ENCODE results near the gene NCAPH2. TPM values are rescaled to one million over a fixed set of nuclear protein-coding genes. Genes with fewer than 3 reads are reported as not detected.

NCAPH2 gene
- total and polyA plus RNA-seq, 2 of the 13 experiments (the other 11 are each of a cell fraction or from before 2014, with no cell fraction given) = 28.1 to 64.4 TPM

DNA sequence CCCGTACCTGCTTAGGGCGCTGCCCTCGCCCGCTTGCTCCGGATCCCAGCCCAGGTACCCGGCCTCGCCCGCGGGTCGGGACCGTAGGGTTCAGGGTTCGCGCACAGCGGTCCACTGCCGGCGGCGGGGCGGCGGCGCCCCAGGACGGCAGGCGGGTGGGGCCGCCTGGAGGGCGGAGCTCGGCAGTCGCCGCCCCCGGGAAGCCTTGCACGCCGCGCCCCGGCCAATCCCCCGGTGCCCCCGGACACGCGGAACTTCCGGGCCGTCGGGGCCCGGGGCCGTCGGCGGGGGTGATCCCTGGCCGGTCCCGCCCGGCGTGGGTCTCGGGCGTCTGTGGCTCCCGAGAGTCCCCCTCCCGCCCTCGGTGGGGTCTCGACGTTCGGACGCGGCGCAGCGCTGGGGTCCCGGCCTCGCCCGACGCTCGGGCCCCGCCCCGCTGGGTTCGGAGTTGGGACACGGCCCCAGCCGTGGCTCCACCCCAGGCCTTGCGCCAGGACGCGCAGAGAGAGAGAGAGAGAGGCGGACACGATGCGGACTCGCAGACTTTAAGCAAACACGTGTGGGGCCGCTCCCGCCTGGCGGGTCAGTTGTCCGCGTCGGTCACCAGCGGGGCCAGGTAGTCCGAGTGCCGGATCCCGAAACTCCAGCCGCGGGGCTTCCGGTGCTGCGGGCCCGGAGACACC, 22.0 kb downstream of the NCAPH2 start, which contains the start of gene TYMP (continued):
- TF ChIP-seq LCORL (IDR thresholded peaks at IDR 0.05) = no peak
- peak; percentile 61; the same call in 1 of the 2 replicates for TF ChIP-seq LCORL (CRISPR knock-in tag; IDR thresholded peaks at IDR 0.05)
- TF ChIP-seq, protein P1, sequence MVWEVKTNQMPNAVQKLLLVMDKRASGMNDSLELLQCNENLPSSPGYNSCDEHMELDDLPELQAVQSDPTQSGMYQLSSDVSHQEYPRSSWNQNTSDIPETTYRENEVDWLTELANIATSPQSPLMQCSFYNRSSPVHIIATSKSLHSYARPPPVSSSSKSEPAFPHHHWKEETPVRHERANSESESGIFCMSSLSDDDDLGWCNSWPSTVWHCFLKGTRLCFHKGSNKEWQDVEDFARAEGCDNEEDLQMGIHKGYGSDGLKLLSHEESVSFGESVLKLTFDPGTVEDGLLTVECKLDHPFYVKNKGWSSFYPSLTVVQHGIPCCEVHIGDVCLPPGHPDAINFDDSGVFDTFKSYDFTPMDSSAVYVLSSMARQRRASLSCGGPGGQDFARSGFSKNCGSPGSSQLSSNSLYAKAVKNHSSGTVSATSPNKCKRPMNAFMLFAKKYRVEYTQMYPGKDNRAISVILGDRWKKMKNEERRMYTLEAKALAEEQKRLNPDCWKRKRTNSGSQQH (CRISPR knock-in tag; IDR thresholded peaks at IDR 0.05; ENCODE audit: low read depth) = no peak
- no peak for TF ChIP-seq GTF2F1 (IDR thresholded peaks at IDR 0.05; ENCODE audit: low read length)
- TF ChIP-seq RFX3 (CRISPR knock-in tag; IDR thresholded peaks at IDR 0.05) = no peak
- 0 out of 2 replicates have a peak, but pooled peaks have one; percentile 24 for TF ChIP-seq ZNF333 (CRISPR knock-in tag; IDR thresholded peaks at IDR 0.05; ENCODE audit: borderline replicate concordance)
- 0 out of 2 replicates have a peak, but pooled peaks have one; percentile 70 for TF ChIP-seq ZKSCAN8 (CRISPR knock-in tag; IDR thresholded peaks at IDR 0.05; ENCODE audit: borderline replicate concordance)
- no peak for TF ChIP-seq TCF7 (IDR thresholded peaks at IDR 0.05; ENCODE audit: low read depth)
- no peak for TF ChIP-seq MYNN (CRISPR knock-in tag; IDR thresholded peaks at IDR 0.05; ENCODE audit: low read depth)
- no peak for TF ChIP-seq ZNF75D (CRISPR knock-in tag; IDR thresholded peaks at IDR 0.05; ENCODE audit: borderline replicate concordance)
- no peak for TF ChIP-seq ZNF292 (CRISPR knock-in tag; IDR thresholded peaks at IDR 0.05; ENCODE audit: borderline replicate concordance, low read depth)
- no peak for TF ChIP-seq KDM6A (CRISPR knock-in tag; IDR thresholded peaks at IDR 0.05; ENCODE audit: low read depth)
- TF ChIP-seq, protein P2, sequence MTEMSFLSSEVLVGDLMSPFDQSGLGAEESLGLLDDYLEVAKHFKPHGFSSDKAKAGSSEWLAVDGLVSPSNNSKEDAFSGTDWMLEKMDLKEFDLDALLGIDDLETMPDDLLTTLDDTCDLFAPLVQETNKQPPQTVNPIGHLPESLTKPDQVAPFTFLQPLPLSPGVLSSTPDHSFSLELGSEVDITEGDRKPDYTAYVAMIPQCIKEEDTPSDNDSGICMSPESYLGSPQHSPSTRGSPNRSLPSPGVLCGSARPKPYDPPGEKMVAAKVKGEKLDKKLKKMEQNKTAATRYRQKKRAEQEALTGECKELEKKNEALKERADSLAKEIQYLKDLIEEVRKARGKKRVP (CRISPR knock-in tag; IDR thresholded peaks at IDR 0.05) = no peak; a peak in 1 of 4 replicates
- TF ChIP-seq, protein P3, sequence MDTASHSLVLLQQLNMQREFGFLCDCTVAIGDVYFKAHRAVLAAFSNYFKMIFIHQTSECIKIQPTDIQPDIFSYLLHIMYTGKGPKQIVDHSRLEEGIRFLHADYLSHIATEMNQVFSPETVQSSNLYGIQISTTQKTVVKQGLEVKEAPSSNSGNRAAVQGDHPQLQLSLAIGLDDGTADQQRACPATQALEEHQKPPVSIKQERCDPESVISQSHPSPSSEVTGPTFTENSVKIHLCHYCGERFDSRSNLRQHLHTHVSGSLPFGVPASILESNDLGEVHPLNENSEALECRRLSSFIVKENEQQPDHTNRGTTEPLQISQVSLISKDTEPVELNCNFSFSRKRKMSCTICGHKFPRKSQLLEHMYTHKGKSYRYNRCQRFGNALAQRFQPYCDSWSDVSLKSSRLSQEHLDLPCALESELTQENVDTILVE (CRISPR knock-in tag; IDR thresholded peaks at IDR 0.05) = peak; percentile 89
- TF ChIP-seq ZFY (CRISPR knock-in tag; IDR thresholded peaks at IDR 0.05) = peak; percentile 83; the same call in 1 of the 2 replicates
- no peak for TF ChIP-seq HNRNPLL (IDR thresholded peaks at IDR 0.05; ENCODE audit: low read depth, low read length, poor library complexity, severe bottlenecking)
- no peak for TF ChIP-seq CENPX (CRISPR knock-in tag; IDR thresholded peaks at IDR 0.05)
- TF ChIP-seq ZNF747 (CRISPR knock-in tag; IDR thresholded peaks at IDR 0.05; ENCODE audit: borderline replicate concordance) = no peak
- no peak for TF ChIP-seq CREM (IDR thresholded peaks at IDR 0.05)
- TF ChIP-seq CREM (CRISPR knock-in tag; IDR thresholded peaks at IDR 0.05) = no peak
- peak; percentile 80; the same call in 1 of the 2 replicates for TF ChIP-seq ZNF749 (CRISPR knock-in tag; IDR thresholded peaks at IDR 0.05; ENCODE audit: borderline replicate concordance)
- TF ChIP-seq GATA4 (IDR thresholded peaks at IDR 0.05; ENCODE audit: borderline replicate concordance, low read depth) = no peak

Data from HepG2 (cell line).